ENCODE data around the gene BUD31.
"Not testable (repeated sequence)": the region's sequence is repeated elsewhere in the genome, so short reads cannot be mapped to it uniquely, and the experiment has no call there.

Gene BUD31

DNA sequence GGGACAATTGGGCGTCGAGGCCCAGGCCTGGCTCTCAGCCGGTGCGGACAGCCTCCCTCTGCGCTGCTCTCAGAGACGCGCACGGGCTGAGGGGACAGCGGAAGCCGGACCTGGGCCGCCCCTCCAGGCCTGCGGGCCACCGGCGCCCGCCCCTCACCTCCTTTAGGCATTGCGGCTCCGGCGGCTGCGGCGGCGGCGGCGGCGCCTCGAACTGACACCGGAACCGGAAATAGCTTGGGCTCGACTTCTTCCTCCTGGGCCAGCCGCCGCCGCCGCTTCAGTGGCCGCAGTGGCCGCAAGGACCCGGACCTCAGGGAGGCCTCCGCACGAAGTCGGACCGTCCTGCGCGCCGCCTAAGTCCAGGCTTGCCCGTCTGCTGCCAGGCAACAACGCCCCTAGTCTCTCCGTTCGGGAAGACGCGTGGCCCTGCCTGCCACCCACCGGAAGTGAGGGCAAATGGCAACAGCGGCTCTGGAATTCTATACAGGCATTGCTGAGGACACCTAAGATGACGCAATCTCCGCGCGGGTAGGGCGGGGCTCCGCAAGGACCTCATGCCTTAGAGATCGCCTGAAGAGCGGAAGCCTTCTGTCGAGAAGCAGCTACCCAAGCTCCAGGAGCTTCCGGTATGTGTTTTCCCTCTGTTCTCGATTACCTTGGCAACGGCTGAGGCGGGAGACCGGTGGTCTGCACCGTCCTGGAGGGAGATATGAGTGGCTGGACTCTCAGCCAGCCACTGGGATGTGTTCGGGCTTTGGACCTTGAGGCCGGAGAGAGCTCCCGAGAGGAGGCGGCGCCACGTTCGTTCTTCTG is at the start of gene BUD31, which contains the start of gene PDAP1:
TSS of gene BUD31 (plus strand) at position 591 of the 813 bp plus-strand sequence. CDS start 2,124 bp downstream, outside the sequence.
TSS of gene PDAP1 (minus strand) at position 219 of the 813 bp plus-strand sequence. CDS start at position 170, 49 bp downstream.
- peak; percentile 85 for DNase-seq

DNA sequence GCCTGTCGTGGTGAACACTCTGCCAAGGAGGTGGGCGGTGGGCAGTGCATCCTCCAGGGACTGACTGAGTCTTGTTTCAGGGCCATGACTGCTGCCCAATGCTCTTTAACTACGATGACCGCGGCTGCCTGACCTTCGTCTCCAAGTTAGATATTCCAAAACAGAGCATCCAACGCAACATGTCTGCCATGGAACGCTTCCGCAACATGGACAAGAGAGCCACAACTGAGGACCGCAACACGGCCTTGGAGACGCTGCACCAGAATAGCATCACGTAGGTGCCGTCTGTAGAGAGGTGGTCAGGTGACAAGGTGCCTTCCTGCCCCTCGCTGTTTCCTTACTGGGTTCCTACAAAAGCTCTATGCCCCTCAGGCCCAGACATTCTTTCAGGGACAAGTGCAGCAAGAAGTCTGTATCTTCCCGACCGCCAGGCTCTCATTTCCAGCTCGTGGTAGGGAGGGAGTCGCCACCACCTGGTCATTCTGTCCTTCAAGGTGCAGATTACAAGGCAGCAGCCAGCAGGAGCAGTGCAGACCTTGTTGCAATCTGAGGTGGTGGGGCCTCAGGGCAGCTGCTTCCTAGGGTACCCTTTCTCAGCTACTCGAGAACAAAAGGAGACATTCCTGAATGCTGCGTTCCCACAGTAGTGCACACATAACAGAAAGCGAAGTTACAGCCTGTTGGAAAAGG is 49.2 kb upstream of the BUD31 start:
- no peak for DNase-seq

DNA sequence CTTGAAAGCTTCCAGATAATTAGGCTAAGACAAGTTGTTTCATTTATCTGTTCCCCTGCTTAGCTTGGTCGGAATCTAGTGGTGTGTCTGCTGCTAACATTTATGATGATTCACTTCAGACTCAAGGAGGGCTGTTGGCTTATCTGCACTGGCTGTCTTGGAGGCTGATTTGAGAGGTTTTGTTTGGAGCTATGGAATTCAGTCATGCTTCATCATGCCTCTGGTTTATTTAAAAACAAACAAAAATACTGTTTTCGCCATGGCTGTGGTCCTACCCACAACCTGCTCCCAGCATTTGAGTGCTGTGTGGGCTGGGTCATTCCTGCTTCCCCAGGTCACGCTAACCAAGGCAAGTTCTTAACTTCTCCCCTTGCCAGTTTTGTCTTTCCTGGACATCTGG is 46.0 kb upstream of the BUD31 start:
- DNase-seq, result no peak

- DNase-seq, result no peak
Observed at GRCh38 chr7:99363286-99363685, 45.5 kb upstream of the BUD31 start.

DNA sequence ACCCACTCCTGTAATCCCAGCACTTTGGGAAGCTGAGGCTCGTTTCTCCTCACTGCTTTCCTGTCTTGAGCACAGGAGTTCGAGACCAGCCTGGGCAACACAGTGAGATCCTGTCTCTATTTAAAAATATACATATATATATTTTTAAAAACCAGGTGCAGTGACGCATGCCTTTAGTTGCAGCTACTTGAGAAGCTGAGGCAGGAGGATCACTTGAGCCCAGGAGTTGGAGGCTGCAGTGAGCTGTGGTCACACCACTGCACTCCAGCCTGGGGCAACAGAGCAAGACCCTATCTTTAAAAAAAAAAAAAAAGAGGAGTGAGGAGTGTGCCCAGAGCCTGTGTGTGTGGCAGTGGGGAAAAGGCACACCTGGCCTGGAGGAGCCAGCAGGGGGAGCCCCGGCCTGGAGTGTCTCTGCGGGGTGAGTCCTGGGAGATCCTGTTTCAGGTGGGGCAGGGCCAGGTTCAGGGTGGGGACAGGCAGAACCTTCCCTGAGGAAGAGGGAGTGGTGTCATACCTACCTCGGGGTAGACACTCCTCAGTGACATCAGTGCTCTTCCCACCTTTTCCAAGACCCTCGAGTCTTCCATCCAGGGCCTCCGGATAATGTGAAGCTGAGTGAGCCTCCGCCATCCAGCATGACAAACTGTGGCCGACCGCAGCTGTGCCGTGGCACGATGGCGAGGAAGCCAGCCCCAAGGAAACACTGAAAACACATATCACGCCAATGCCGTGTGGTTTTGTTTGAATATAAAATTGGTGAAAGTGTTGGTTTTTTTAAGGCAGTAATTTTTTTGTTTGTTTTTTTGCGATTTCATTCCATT is 43.2 kb upstream of the BUD31 start:
- DNase-seq, result no peak

DNA sequence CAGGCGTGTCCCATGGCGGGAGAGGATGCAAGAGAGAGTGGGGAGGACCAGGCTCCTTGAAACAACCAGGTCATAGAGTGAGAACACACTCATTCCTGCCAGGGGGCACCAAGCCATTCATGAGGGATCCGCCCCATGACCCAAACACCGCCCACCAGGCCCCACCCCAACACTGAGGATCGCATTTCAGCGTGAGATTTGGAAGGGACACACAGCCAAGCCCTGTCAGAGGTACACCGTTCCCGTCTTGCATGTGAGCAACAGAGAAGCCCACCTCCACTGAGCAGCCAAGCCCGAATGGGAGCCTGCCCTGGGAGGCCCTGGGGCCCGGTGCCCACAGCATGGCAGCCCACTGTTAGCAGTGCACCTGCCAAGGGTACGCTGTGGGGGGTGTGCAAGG is 42.1 kb upstream of the BUD31 start:
- no peak for DNase-seq

GRCh38 chr7:99368750-99369389 is 39.9 kb upstream of the BUD31 start:
- DNase-seq, result no peak

DNA sequence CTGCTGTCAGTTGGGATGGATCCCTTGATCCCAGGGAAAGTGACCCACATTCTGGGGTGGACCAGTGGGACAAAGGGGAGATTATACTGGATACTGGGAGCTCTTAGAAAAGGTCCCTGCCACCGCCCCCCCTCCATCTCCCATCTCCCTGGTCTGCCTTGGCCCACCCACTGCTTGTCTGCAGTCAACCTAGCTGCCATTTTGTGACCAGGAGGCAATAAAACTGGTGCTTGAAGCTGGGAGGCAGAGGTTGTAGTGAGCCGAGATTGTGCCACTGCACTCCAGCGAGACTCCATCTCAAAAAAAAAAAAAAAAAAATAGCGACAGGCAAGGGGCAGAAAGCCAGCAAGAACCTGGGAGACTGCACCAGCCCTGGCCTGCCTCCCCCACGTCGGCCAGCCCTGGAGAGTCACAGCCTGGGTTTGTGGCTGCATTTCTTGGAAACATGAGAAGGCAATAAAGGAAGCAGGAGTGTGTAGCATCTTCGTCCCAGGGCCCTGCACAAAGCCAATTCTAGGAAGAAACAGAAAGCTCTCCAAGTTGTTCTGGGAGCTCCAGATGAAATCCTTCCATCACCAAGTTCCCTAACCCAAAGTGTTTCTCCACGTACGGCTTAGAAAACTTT is 38.9 kb upstream of the BUD31 start:
- DNase-seq, result no peak

GRCh38 chr7:99371376-99371920 is 37.3 kb upstream of the BUD31 start:
- no peak for DNase-seq

GRCh38 chr7:99372275-99373090 is 36.3 kb upstream of the BUD31 start:
- no peak for DNase-seq

- no peak for DNase-seq
Observed at GRCh38 chr7:99373091-99374066, 35.4 kb upstream of the BUD31 start.

GRCh38 chr7:99374111-99375064 is 34.4 kb upstream of the BUD31 start, which contains the start of gene ARPC1B:
TSS of gene ARPC1B (plus strand) at chr7:99374730. CDS start at chr7:99385715, 10,985 bp downstream.
- DNase-seq, result no peak

DNA sequence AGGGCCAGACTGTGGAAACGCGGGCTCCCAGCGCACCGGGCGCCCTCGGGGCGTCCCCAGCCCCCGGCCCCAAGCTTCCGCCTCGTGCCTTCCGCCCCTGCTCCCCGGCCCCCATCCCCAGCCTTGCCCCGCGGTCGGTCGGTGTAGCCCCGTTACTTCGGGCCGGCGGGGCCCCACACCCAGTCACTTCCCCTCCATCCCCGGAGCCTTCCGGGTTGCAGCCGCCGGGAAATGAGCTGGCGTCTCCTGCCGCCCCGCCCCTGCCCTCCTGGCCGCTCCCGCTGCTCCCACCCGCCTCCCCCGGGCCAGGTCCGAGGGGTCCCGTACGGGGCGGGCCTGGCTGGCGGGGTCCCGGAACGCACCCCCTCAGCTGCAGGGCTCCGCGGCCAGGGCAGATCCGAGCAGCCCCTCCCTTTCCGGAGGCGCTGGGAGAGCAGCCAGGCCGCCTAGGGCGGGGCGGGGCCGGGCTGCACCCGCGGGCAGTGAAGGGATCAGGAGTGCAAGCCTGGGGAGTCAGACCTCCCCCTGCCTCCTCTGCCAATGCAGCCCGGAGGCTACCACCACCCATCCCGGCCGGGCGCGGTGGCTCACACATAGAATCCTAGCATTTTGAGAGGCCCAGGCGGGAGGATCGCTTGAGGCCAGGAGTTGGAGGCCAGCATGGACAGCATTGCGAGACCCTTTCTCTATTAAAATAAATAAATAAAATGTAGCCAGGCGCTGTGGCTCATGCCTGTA is 33.5 kb upstream of the BUD31 start:
- no peak for DNase-seq

DNA sequence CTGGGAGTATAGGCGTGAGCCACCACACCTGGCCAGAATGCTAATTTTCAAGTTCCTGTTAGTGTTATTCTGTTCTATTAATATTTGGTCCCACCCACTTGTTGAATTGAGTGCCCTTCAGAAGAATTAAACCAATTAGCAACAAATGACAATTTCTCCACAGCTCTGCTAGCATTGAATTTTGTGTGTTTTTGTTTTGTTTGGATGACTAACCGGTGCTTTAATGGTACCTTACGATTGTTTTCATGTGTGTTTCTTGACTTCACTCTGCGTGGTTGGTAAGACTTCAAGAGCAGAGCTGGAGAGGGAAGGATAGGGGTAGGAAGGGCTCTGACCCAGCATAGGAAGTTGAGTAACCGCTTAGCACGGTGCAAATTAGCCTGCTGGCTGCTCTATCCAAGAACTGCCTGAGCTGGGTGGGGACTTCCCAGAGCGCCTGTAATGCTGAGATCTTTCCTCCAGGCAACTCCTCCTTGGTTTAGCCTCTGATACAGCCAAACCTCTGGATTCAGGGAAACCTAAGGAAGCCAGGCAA is 29.7 kb upstream of the BUD31 start:
- DNase-seq, result no peak

DNA sequence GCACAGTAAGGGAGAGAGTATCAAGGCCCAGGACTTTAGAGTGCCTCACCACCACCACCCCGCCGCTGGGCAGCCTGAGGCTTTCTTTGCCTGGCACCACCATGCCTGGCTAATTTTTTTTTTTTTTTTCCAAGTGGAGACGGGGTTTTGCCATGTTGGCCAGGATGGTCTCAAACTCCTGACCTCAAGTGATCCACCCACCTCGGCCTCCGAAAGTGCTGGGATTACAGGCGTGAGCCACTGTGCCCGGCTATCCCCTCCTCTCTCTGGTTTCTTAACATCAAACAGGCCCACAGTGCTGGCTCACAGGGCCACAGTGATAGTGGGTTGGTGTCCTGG is 29.1 kb upstream of the BUD31 start:
- not testable (repeated sequence) for DNase-seq

GRCh38 chr7:99380032-99380822 is 28.5 kb upstream of the BUD31 start:
- no peak for DNase-seq
